ENCODE results near the gene AGMO.

Gene AGMO

DNA sequence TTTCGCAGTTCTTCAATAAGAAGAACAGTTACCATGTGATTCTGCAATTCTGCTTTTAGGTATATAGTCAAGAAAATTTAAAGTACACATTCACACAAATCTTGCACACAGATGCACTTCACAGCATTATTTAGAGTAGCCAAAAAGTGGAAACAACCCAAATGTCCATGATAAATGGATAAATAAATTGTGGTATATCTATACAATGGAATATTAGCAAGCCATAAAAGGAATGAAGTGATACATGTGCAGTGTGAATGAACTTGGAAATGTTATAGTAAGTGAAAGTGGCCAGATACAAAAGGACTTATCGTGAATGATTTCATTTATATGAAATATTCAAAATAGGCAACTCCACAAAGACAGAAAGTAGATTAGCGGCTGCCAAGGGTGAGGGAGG is 109.1 kb downstream of the AGMO start:
- DNase-seq, result no peak

DNA sequence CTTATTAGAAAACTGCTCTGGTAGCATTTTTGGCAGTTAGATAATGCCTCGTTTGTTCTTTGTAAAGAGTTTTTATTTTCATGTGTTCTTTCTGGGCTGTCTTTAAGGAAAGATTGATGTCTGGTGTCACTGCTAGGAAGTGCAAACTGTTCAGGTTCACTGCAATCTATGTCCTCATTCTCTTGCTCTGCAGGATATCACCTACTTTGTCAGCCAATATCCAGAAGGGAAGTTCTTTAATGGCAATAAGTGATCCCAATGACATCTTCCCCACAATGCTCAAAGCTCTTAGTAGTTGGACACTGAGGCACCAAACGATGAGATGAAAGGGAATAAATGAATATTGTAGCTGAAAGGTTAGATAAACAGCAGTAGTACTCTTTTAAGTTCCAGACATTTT is 115.1 kb downstream of the AGMO start:
- DNase-seq, result no peak

DNA sequence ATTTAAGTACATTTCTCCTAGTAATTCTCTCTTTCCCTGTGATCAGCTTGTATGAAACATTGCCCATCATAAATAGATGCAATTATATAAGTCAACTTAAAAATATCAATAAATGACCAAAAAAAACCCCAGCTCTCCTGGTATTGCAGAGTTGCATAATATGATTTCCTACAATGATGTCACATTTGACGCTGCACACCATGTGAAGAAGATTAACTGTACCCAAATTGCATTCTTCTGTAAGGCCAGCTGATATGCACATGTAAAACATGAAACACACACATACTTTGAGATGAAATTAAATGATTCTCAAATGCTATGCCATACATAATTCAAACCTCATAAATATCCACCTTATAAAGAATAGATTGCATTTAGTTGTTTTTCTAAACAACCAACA is 115.5 kb downstream of the AGMO start:
- DNase-seq, result no peak

DNA sequence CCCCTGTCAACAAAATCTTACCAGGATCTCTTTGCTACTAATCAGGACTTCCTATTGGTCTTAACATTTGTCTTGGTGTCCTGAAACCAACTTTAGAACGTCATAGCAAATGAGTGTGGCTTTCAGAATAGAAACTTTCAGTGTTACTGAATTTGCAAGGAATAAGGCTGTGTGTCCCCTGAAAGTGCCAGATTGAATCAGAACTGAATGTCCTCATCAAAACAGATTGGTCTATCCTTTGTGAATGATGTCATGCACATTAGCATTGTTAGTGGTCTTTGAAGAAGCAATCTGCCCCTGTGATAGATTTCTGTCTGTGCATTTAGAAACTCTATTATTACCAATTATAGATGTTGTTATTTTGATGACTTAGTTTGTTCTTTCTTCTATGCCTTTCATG is 119.9 kb downstream of the AGMO start:
- DNase-seq, result no peak

DNA sequence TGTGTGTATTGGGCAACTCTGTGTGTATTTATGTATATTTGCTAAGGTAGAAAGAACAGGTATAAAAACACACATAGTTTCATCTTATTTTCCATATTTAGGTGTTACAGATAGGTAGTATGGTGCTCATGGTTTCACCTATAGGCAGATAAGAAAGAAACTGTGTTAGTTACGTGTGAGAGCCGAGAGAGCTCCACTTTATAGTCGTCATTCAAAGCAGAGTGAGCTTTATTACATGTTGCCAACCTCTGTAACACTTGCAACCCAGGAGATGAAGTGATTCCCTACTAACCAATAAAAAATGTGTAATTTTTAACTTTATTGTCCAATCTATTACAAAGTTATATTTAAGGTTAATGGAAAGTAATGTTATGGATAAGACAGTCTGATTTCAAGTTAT is 121.3 kb downstream of the AGMO start:
- DNase-seq, result no peak

DNA sequence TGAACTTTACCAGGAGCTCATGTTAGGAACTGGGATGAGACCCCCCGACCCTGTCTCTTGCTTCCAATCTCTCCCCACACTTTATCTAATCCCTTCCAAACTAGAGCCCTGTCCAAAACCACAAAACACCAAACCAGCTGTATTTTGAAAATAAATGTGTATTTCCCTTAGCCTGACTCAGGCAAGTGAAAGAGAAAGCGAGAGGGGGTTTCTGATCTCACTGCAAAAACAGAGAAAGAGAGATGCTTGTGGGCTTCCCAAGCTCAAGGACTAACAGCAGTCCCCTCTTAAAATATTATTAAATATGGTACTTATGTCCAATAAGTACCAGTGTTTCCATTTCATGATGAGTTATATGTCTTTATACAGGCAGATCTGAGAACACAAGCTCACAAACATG is 122.0 kb downstream of the AGMO start:
- DNase-seq, result no peak

DNA sequence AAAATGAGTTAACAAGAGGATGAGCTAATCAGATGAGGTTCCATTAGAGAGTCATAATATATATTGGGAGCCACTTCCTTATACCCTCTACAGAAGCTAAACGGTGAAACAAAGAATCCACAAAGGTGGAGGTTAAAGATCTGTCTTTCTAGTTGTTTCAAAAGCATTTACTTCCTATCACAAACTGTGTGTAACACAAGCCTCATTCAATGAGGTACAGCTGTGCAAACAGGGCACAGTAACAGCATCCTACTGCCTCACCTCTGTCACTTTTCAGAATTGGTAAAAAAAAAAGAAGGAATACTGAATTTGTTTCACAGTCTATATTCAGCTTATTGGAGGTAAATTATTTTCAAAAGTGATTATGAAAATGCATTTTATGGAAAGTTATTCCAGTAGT is 128.7 kb downstream of the AGMO start:
- DNase-seq, result no peak

DNA sequence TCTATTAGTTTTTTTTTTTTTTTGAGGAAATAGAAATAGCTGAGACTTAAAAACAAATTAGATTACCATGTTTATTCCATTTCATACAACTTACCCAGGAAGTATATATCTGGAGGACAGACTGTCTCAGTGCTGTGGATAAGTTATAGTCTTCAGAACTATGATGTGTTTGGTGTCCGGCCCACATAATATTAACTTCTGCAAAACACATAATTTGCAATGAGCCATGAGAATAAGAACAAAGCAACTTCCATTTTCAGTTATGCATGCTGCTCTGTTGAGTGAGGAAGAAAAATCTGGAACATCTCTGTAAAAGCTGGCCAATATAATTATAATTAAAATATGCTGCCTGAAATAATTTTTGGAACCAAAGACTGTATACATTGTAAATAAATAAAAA is 130.9 kb downstream of the AGMO start:
- no peak for DNase-seq

DNA sequence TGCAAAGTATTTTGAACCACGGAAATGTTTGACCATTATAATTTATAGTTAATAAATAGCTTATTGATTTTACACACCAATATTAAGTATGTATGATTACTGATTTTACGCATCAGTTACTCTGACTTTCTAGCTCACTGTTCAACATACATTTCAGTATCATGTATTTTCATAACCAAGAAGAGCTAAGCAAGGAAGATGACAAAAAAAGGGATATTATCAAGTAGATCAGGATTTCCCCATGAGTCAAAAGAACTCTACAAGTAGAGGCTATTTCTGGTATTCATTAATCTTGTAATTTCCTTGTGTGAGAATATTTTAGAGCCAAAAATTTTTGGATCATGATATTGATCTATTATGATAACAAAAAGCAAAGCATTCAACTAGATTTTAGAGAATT is 131.6 kb downstream of the AGMO start:
- no peak for DNase-seq

DNA sequence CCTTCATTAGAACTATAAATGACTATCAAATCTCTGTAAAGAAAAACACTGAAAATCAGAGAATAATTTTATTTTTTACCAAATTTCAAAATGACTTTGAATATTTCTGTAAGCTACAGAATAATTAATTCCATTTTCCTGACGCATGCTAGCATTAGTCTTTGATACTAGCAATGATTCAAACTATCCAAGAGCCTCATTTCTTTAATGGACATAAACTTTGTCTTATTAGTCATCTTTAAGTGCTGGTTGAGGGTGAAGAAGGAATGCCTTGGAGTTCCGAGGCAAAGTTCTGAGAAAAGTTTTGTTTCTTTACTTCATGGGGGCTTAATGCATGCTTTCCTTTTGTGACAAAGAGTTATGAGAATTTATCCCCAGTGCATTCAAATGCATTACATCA is 137.3 kb downstream of the AGMO start:
- no peak for DNase-seq

DNA sequence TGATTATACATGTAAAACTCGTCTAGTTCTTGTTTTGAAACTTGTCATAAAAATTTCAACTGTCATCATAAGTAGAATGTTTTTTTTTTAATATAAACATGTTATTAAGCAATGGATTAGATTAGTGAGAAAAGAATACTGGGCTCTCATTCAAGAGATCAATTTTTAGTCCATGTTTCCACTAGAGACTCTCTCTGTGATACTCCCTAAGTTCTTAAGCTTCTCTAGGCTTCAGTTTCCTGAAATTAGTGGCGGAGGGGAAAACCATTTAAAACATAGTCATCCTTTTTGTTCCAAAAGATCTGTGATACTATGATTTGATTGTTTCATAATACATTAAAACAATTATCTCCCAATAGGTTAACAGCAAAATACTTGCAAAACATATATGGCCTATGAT is 142.2 kb downstream of the AGMO start:
- DNase-seq, result no peak

DNA sequence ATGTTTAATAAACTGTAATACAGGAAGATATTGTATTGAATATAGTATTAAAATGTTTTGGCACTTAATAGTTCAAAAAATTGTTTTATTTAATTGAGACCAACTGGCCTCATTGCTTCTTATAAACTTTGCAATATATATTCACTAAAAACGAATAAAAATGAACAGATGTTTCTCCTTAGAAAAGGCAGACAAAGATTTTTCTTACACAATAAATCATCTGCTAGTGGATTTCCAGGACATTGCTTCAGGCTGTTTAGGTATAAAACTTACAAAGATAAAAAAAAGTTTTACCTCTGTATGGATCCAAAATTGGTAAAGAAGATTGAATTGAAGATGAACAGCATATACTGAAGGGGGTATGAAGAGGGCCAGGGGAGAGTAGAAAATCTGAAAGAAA is 143.6 kb downstream of the AGMO start:
- DNase-seq, result no peak

DNA sequence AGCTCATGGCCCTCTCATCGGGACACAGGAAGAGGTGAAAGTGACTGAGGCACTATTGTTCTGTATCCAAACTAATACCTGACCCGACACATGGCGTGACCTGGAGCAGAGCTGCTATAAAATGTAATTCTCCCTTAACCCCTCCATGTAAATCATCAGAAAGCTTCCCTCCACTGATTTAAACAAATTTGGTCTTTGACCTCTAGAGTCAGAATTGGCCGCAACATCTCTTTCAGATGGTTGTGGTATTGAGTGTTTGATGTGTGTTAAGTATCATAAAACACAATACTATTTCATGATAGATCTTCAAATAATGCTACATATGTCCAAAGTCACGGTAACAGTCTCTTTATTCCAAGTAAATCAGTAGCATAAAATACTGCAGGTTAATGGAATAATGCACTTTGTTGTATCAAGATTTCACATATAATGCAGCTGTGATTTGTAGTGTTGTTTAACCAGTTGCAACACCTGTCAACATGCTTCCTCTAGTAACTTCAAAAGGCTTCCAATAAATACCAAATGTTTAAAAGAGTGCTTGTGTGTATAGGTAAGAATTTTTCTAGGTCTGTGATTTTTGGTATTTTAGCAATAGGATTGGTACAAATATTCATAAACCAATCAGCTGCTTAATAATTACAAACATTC is 144.3 kb downstream of the AGMO start:
- no peak for DNase-seq

DNA sequence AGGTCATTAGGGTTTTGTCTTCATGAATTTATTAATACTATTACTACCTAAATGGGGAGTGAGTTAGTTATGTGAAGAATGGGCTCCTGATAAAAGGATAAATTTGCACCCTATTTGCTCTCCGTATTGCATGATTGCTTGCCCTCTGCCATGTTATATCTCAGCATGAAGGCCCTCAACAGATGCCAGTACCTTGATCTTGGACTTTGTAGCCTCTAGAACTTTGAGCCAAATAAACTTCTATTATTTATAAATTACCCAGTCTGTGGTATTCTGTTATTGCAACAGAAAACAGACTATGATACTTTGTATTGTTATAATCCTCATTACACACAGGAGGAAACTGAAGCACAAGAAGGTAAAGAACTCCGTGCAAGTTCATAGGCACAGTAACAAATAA is 150.8 kb downstream of the AGMO start:
- no peak for DNase-seq

DNA sequence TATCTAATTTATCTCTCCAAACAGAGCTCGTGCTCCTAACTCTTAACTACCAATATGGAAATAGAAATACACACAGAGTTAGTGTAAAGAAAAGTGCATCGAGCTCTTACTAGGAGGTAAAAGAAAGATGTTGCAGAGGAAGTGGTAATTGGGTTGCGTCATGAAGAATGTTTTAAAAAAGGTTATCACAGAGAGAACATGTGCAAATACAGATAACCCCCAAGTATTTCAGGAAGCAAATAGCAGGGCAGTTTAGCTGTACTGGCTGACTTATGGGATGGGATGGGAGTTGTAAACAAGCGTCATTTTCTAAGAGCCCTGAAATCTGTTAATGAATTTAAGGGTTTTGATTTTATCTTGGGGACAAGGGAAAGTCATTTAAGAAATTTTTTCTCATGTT is 153.9 kb downstream of the AGMO start:
- DNase-seq, result no peak

DNA sequence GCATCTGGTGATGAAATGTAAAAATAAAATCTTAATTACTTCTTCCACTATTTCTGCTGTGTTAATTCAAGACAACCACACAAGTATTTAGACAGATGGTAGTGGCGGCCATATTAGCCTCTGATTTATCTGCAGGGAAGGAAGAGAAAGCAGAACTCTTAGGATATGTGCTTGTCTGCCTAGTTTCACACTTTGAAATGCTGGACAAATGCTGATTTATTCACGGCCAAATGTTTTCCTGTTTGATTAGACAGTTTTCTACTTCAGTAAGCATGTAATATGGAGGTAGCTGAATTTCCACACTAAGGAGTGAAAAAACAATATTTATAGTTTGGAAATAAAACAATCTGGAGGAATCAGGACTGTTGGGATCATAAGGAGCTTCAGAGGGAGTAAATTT is 158.1 kb downstream of the AGMO start:
- no peak for DNase-seq

DNA sequence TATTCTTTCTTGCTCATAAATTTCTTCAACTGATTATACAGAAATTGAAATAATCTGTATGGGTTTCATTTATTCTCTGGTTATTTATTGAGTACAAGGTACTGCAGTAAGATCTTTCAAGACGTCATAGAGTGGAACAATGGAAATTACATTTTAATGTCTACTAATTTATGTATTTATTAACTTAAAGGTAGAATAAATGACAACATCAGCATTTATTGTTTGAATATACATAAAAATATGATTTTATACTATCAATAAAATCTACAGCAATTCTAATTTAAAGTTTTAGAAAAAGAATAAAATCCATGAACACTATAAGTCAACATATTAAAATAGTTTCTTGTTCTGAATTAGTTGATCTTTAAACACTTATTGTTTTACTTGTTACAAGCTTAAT is 158.5 kb downstream of the AGMO start:
- no peak for DNase-seq

DNA sequence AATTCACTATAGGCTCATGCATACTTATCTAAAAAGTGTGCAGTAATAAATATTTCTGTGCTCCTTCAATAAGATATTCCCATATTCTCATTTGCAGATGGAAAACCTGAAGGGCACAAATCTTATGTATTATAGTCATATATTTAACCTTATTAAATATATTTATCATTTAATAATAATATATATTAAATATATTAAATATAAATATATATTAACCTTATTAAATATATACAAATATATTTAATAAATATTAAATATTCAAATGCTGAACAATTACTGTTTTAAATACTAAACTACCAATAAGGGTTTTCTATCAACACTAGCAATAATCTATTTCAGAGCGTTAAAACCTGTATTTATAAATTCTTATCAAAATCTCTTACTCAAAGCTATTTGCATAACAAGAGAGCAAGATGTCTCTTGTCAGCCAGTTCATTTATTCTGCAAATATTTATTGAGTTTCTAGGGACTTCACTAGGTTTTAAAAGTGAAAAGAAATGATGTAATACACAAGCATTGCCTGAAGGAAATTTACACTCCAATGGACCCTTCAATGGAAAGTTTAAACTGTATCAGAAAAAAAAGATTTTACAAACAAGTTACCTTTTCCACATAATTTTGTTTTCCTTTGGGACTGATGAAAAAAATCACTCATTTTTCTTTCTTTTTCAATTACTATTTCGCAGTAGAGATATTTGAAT is 159.2 kb downstream of the AGMO start:
- DNase-seq, result no peak

DNA sequence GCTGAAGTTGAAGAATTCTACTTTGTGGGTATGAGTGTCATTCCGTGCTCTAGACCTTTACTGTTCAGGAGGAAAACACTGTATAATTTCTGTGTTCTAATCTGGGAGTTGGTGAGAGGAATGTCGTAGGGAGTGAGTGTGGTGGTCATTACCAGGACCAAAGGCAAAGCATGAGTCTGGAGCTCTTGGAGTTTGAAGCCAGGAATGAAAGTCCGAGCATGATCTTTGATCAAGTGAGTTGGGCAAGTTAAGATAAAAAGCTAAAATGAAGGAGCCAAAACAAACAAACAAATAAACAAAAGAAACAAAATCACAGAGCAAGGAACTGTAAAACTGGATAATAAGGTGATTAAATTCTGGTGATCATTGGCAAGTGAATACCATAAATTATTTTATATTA is 161.4 kb downstream of the AGMO start:
- no peak for DNase-seq

DNA sequence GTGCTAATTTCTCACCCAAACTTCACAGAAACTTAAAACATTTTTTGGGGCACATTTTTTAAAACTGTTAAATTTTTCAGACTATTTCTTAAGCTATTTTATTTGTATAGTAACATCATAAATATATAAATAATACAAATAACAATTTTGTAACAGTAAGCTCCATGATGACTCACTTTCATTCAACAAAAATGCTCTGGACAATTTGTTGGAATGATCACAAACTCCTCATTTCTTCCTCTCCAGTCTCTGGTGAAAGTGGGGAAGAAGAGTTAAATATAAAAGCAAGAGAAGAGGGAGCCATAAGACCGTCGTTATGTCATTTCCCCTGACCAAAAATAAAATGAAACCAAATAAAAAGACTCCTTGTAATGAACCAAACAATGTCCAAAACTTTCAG is 162.4 kb downstream of the AGMO start:
- no peak for DNase-seq

DNA sequence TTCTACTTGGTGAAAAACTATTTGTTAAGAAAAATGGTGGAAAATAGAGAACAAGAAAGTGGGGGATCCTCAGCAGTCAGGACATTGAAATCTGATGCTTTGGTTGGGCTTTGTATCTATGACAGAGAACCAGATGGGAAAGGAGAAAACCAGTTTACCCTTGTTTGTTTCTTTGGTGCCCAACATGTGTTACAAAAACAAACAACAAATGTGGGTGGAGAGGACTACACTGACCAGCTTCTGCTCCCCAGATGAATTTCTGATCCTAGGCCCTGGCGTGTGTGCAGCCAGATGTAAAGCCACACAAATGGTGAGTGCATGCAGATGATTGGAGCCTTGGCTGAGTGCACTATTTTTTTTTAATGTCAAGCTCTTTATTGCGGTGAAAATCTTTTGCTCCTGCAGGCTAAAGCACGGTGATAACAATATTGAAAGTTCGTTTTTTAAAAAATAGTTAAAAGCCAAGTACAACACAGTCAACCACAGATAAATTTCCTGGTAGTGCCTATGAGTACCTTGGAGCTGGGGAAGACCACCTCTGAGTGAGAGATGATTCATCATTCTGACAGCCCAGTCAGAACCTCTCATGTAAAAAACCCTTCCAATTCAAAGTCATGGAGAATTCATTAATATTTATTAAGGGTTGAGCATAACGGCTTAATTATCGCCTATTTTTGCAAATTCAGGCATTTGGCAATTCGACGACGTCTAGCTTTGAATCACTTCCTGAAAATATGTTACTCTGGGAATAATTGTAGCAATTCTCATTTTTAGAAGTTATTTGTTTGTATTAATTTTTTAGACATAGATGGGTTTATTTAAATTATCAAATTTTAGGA is 163.7 kb downstream of the AGMO start:
- no peak for DNase-seq

DNA sequence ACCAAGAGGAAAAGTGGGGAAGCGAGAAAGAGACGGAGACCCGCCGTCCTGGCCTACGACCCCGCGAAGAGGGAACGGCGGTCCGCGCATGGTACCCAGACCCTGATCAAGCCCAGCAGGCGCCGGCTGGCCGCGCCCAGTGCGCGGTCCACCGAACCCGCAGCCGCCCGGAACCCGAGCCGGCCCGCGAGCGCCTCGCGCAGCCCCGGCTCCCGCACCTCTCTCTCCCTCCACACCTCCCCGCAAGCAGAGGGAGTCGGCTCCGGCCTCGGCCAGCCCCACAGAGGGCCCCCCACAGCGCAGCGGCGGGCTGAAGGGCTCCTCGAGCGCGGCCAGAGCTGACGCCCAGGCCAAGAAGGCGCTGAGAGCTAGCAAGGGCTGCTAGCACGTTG is 164.7 kb downstream of the AGMO start:
- DNase-seq, result no peak

DNA sequence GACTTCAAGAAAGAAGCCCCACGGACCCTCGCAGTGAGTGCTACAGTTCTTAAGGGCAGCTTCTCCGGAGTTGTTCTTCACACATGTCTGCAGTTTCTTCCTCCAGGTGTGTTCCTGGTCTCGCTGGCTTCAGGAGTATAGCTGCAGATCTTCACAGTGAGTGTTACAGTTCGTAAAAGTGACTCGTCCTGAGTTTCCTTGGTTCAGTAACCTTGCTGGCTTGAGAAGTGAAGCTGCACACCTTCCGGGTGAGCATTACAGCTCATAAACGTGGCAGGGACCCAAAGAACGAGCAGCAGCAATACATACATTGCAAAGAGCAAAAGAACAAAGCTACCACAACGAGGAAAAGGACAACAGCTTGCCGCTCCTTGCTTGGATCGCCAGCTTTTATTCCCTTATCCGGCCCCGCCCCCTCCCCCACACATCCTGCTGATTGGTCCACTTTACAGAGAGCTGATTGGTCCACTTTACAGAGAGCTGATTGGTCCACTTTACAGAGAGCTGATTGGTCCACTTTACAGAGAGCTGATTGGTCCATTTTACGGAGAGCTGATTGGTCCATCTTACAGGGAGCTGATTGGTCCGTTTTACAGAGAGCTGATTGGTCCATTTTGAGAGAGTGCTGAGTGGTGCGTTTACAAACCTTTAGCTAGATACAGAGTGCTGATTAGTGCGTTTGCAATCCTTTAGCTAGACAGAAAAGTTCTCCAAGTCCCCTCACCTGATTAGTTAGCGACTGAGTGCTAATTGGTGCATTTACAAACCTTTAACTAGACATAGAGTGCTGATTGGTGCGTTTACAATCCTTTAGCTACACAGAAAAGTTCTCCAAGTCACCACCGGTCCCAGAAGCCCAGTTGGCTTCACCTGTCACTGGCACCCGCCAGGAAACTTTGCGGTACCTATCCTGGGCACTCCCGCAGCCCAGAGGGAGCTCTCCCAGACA is 165.3 kb downstream of the AGMO start:
- no peak for DNase-seq
